HG03378 (cell line): Measurements from ENCODE around the gene TAGAP.
"Not testable (repeated sequence)": the region's sequence is repeated elsewhere in the genome, so short reads cannot be mapped to it uniquely, and the experiment has no call there.

ENCODE experiments used
- ATAC-seq: cut with Tn5 transposase; IDR thresholded peaks from one replicate; pipeline ENCODE4 v1.9.1; 2021; ENCODE audit warnings: mild to moderate bottlenecking, moderate library complexity; ENCODE audit not compliant: unreplicated experiment

Gene TAGAP

DNA sequence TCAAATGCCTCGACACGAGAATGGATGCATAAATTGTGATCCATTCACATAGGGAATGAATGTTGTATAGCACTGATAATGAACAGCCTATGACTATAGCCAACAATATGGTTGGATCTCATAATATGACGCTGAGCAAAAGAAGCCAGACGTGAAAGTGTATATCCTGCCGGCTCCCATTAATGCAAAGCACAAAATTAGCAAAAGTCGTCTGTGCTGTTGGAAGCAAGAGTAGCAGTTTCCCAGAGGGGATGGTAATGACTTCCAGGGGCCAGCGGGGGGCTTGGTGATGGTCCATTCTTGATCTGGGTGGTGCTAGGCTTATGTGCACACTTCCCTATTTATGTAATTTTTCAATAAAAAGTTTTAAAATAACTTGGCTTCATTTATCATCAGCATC, 1.0 kb upstream of the TAGAP start:
- ATAC-seq, result no peak

DNA sequence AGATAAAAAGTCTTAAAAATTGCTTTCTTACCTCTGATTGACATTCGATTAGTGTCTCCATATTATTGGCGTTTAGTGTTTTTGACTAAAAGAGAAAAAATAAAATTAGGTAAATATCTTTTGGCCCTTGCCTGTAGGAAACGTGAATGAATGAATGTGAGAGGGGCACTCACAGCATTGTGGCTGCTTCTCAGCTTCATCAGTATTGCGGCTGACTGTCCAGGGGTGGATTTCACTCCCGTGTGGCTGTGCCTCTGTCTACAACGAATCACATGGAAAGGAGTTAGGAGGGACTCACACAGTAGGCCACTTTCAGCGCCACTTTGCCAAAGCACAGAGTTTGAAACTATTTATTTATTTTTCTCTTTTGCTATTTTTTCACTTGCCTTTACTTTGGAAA, 844 bp downstream of the TAGAP start:
- ATAC-seq, result no peak

DNA sequence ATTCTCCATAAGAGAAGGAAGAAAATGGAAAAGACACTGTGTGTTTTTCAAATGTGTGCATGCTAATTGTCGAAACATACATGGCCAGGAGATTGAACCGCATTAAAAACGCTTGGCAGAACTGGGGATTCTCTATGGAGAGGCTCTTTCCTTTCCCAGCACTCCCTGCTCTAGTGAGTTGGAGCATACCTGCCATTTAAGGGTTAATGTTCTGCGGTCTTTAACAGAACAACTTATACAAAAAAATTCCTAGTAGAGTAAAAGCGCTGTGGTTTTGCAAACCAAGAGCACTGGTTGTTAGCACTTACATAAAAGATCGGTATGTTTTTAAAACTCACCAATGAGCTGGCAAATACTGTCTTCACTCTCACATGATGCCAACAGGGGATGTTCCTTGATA, 1.5 kb downstream of the TAGAP start:
- no peak for ATAC-seq

DNA sequence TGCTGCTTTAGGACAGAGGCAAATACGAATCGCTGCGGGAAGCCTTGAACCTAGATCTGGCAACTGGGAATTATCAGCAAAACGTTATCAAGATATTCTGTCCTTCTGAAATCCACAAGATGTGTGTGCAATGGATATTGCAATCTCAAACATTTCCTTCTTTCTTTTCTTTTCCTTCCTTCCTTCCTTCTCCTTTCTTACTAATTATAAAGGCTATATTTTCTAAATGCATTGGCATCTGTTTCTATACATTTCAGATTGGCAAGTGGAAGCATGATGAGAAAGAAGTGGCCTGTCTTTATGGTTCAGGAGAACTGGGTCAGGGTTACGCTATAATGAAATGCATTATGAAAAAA, 2.0 kb downstream of the TAGAP start:
- no peak for ATAC-seq

DNA sequence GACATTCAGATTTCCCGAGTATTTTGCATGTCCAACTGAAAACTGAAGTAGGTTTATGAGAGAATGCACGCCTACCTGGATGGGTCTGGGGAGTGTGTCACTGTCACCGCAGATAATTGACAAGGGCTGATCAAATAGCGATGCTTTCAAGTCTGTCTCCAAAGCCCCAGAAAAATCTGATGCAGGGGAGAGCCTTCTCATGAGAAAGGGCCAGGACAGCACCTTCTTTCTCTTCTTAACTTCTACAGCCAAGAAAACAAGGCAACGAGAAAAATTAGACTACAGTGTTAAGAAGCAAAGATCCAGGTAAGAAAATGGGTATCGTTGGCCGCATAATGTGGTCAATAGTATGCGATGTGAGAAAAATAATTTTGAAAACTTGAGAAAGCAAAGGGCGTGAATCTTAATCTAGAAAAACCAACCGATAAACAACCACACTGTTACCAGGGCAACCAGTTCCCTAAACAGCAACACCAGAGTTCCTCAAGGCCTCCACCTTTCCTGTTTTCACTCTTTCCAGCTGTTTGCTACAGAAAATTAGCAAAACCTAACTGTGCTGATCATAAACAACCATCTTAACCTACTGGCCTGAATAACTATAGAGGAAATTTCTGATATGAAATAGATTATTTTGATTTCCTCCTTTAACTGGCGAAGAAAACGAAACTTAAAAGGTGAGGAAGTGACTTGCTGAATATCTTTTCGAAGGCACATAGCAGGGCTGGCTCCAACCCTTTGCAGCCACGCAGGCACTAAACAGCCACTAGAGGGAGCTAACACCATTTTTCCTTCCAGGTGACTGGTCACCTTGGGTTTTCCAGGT, 2.6 kb downstream of the TAGAP start:
- peak; percentile 28 for ATAC-seq

DNA sequence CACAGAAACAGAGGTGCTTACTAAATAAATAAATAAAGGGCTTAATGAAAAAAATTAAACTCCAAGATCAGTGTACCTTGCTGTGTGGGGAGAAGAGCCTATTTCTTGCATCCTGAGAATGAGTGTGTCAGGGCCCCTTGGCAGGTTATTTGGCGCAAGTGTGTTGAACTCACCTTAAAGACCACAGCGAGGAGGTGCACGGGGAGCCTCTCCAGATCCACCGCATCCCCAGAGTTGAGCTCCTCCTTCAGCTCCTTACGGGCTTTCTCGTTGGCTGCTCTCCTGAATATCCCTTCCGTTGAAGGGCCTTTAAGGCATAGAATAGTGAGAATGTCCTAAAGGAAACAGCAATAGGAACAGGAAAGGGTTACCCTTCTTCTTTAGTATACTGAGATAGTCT, 3.6 kb downstream of the TAGAP start:
- no peak for ATAC-seq

DNA sequence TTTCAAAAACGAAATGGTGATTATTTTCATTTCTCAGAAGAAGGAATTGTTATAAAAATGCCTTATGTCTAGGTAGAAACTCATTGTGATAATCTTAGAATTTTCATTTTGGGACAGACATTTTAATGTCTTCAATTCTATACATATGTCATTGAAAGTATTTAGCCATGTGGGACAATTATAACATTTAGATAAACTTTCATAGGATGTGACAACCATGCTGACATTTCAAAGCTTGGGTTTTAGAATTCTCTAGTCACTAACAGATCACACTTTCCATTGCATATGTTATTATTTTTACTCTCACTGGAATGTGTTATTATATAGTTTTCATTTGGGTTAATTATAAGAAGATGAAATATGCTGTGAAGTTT, 4.9 kb downstream of the TAGAP start:
- ATAC-seq, result no peak

DNA sequence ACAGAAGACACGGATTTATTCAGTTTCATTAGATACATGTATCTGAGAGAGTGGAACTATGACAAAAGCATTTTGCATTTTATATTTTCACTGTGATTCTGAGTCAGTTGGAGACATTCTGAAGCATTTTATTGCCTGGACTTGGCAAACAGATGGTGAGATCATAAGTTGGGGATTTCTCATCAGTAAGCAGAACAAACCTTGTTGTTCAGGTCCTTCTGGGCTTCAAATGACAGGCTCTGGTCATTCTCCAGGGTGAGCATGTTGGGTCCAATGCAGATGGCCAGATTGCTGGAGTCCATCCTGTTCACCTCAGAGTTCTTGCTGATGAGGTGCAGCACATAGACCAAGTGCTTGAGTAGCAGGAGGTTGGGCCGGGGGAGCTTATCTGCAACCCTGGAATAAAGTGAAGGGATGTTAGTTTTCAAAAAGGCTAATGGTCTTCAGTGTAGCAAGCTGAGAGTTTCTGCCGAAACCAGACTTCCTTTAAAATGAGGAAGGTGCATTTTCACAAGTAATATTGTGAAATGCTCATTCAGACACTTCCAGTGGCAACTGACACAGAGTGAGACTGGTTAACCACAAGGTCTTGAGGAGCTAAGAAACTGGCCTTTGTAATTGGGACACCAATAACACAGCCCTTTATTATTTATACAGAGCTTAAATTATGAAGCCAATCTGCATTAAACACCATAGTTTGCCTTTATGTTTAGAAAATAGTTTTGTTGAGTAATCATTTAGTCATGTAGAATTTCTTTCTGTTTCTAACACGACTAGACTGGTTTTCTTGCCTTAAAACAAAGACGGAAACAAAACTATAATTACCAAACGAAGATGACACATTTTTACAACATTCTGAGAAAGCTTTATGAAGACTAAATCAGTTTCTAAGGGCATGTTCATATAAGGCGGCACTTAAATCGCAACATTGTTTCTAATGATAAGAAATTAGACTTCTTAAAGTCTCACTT, 5.6 kb downstream of the TAGAP start:
- peak; percentile 81 for ATAC-seq

DNA sequence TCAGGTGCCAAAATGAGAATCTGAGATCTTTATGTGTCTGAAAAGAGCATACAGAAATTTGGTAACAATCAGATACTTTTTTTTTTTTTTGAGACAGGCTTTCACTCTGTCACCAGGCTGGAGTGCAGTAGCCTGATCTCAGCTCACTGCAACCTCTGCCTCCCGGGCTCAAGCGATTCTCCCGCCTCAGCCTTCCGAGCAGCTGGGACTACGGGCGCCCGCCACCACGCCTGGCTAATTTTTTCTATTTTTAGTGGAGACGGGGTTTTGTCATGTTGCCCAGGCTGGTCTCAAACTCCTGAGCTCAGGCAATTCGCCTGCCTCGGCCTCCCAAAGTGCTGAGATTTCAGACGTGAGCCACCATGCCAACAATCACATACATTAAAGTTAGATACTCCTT, 6.5 kb downstream of the TAGAP start:
- not testable (repeated sequence) for ATAC-seq

DNA sequence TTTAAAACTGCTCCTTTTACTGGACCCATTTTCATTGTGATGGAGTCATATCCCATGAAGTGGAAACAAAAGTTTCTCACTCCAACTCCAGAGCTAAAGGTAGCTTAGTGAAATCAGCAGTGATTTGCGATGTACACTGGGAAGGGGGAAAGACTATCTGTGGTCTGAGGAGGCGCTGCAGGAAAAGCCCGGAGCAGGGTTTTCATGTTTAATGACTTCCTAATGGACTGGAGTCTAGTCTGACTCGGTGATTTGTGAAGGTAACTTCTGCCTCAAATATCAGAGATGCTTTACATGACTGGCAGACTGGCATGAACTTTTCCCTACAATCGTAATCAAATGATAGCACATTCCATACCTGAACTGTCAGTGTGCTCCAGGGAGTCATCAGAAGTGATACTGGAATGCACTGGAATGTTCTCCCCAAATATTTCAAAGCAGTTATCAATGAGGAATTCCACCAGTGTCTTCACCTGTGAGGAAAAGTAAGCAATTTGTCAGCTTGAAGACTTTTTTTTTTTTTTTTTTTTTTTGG, 7.0 kb downstream of the TAGAP start:
- no peak for ATAC-seq

DNA sequence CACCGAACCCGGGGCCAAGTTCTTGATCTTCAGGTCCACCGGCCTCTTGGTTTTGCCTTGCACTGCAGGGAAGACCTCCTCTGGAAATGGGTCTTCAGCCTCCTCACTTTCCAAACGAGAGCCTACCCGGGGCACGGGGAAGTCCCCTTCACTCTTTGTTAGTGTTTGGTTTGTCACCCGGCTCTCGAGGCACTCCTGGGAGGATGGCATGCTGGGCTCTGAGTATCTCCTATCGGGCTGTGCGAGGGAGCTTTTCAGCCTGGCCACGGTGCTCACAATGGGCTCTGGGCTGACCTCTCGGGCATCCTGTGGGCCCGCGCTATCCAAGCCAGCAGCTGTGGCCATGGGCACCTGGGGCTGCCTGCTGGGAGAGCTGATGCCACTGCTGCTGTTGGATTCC, 8.1 kb downstream of the TAGAP start:
- ATAC-seq, result no peak

DNA sequence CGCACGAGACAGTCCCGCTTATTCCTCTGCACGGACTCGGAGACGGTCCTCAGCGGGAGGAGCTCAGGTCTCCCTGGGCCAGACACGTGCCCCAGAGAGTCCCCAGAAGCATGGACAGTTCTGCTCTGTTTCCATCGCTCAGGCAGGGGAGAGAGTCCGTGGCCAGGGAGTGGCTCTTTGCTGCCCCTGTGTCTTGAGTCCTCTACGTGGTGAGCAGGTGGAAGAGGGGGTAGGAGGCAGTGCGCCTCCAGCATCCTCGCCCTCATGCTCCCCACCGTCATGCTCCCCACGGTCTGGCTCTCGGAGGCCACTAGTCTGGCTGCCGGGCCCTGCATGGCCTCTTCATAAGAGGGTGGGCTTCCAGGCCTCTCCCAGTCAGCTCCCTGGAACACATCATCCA, 8.9 kb downstream of the TAGAP start:
- ATAC-seq, result no peak

DNA sequence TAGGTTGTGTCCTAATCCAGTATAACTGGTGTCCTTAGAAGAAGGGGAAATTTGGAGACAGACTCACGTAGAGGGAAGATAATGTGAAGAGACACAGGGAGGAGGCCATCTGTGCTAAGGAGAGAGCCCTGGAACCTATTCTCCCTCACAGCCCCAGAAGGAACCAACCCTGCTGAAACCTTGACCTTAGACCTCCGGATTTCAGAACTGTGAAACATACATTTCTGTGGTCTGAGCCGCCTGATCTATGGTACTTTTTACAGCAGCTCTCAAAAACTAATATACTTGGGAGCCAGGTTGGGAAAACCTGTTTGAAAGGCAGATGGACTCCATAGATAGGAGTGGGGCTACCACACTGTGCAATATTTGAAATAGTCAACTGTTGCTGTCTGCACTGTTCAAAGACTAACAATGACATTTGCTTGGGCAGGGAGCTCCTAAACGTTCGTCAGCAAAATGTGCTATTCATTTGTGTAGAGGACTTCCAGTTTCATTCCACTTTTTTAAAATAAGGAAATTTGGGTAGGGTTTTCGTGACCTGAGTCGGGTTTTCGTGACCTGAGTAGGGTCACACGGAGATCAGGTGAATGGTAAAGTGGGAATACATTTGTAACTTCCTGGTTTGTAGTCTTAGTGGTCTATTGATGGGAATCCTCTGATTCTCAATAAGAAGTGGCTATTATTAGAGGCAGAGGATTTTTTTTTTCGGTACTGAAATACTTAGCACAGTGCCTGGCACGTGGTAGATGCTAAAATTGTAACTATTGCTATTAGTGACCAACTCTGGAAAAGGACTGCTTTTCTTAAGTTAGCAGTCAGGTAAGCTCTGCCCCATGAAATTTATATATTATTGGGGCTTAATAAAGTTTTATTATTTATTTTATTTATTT, 11.4 kb downstream of the TAGAP start:
- ATAC-seq, result no peak

DNA sequence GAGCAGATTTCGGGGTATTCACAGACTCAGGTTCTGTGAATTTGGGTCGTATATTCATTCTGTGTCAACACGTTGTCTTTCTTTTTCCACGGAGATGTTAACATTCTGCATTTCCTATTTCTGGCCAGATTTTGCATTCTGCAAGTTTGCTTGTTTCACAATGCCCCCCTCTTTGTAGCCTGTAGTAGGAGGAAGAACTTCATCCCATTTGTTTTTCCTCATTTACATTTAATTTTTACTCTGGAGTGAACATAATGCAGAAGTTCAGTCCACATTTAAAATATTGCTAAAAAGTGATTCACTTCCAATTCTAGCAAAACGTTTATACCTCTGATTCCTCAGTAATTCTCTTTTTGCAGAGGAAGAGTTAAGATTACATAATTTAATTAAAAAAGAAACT, 12.9 kb downstream of the TAGAP start:
- ATAC-seq, result no peak

DNA sequence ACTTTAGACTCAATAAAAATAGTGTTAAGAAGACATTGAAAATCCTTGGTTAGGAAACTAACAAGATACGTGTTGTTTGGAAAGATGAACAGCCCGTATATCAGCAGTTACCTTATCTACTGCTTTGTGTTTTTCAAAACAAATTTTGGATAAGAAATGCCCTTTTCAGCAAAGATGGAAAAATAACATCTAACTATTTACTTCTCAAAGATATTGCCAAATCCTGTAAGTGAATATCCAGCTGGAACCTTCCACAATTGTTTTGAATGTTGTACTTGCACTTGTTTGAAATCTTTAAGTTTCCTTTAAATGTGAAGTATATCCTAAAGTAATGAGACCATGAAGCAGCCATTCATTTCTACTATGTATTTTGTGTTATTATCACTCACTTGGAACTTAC, 14.6 kb downstream of the TAGAP start:
- no peak for ATAC-seq

DNA sequence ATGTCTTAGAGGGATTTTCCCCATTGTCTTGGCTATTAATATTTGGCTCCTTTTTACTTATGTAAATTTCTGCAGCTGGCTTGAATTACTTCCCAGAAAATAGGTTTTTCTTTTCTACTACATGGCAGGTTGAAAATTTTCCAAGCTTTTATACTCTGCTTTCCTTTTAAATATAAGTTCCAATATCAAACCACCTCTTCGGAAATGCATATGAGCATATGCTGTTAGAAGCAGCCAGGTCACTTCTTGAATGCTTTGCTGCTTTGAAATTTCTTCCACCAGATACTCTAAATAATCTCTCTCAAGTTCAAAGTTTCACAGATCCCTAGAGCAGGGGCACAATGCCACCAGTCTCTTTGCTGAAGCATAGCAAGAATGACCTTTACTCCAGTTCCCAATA, 19.6 kb downstream of the TAGAP start:
- ATAC-seq, result not testable (repeated sequence)

DNA sequence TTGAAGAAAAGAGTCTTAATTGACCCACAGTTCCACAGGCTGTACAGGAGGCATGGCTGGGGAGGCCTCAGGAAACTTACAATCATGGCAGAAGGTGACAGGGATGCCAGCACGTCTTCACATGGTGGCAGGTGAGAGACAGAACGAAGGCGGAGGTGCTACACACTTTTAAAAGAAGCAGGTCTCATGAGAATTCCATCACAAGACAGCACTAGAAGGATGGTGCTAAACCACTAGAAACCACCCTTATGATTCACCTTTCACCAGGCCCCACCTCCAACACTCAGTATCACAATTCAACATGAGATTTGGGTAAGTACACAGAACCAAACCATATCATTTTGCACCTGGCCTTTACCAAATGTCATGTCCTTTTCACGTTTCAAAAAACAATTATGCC, 20.9 kb downstream of the TAGAP start:
- ATAC-seq, result no peak

DNA sequence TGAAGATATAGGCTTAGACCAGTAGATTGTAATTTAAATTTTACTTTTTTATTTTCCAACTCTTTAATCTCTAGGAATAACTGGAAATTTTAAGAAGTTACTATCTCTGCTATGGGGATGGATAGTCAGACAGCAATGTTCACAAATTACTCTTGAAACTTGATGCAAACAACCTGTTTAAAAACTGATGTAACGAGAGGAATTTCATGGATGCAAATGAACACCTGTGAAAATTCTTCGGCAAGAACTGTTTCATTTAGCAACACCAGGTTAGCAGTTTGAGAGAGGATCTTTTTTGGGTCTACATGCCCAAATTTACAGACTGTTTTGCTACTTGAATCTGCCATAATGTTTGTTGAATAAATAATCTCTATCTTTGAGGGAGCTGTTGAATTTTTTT, 24.8 kb downstream of the TAGAP start:
- no peak for ATAC-seq

DNA sequence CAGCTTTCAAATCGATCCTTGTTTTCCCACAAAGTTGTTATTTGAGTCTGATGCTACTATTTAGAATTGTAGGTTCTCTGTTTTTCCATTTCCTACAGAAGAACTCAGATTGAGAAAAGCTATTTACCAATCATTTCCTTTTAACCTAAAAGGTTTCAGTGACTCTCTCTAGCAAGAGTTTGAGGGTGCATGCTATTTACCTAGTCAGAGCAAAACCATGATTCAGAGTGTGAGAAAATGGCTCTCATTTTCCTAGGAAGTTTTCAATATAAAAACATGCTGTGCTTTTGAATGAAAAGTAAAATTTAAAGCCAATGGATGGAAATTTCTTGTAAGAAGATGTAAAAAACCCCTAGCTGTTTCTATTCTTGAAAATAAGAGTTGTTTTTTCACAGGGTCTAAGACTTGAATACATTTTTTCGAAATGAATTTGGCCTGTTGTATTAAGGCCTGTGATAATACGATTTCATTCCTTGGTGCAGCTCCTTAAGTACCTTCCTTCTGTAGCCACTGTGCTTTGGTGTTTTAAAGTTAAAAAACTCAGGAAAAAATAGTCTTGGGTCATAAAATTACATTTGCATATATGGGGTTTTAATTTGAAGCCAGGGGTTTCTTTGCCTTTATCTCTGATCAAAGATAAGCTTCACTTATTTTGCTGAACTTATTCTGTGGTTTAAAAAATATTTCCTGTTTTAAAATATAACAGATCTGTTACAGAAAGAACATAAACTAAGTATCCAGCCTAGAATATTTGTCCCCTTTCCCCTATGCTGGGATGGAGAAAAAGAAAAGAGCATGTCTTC, 26.8 kb downstream of the TAGAP start:
- ATAC-seq, result peak; percentile 50

DNA sequence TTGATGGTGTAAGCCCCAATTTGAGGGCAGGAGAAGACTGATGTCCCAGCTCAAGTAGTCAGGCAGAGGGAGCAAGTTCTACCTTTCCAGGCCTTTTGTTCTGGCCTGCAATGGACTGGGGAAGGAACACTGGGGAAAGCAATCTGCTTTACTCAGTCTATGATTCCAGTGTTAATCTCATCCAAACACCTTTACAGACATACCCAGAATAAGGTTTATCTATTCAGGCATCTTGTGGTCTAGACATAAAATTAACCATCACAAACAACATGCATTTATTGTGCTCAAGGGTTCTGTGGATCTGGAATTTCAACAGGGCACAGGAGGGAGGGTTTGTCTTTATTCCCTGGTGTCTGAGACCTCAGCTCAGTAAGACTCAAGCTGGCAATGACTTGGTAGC, 30.4 kb downstream of the TAGAP start:
- ATAC-seq, result no peak
